ENCODE results near the gene BRD3OS. TPM values are rescaled to one million over a fixed set of nuclear protein-coding genes. Genes with fewer than 3 reads are reported as not detected.

BRD3OS gene
- total and polyA plus RNA-seq, 2 experiments from 2014 or later: 18.6 to 32.3 TPM

- H3K36me3 ChIP-seq: no peaks in the 10 kb centered on the region
- peaks cover 4% of the 10 kb centered on the region for H3K27me3 ChIP-seq
- no peaks in the 10 kb centered on the region for H3K9me3 ChIP-seq (ENCODE audit: low read depth)
- H3K4me3 ChIP-seq: peak overlapping the region; percentile 84
- peaks cover 16% of the 10 kb centered on the region for H3K4me1 ChIP-seq (ENCODE audit: low read depth)
- peak overlapping the region; percentile 85 for H3K27ac ChIP-seq
- TF ChIP-seq, protein P1, sequence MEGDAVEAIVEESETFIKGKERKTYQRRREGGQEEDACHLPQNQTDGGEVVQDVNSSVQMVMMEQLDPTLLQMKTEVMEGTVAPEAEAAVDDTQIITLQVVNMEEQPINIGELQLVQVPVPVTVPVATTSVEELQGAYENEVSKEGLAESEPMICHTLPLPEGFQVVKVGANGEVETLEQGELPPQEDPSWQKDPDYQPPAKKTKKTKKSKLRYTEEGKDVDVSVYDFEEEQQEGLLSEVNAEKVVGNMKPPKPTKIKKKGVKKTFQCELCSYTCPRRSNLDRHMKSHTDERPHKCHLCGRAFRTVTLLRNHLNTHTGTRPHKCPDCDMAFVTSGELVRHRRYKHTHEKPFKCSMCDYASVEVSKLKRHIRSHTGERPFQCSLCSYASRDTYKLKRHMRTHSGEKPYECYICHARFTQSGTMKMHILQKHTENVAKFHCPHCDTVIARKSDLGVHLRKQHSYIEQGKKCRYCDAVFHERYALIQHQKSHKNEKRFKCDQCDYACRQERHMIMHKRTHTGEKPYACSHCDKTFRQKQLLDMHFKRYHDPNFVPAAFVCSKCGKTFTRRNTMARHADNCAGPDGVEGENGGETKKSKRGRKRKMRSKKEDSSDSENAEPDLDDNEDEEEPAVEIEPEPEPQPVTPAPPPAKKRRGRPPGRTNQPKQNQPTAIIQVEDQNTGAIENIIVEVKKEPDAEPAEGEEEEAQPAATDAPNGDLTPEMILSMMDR (IDR thresholded peaks at IDR 0.05; ENCODE audit: low read depth, low read length): no peak
- peak; percentile 46 to 67 for DNase-seq (ENCODE audit: low read depth in 1 of 2, low spot score in 1 of 2)
Observed at GRCh38 chr9:134066913-134067851, 41.9 kb downstream of the BRD3OS start.

DNA sequence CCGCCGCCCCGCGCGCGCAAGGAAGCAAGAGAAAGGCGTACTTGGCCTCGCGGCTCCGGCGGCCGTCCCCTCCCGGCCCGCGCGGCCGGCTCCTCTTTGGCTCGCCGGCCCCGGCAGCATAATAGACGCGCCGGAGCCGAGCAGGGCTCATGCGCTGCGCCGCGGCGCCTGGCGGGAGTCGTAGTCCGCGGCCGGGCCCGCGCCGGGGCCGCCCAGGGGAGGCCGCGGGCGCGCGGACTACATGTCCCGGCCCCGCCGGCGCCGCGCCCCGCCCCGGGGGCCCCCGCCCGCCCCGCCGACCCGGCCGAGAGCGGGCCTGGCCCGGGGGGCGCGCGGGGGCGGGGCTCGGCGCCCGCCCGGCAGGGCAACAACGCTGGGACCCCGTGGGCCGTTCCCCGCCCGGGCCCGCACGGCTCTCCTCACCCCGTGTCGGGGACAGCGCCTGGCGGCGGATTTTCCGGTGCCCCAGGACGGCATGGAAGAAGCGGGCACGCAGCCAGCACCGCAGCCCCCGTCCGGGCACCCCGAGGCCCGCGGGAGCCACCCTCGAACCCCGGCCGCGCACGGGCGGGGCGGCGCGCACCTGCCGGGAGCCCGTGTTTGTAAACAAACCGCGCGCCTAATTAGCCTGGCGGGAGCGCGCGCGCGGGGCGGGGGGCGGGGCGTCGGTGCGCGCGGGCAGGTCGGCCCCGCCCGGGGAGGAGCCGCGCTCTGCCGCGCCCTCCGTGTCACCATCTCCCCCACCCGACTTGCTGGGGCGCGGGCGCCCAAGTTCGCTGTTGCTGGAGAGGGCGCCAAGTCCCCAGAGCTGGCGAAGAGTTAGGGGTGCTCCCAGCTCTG is 42.8 kb downstream of the BRD3OS start, which contains the start of gene BRD3:
Gene BRD3 (minus strand): TSS at position 123 of the 840 bp plus-strand sequence. CDS start 14,549 bp downstream, outside the sequence.
- Histone ChIP-seq H3K27me3 (peaks cover 4% of the 10 kb centered on the region), H3K4me3 (peak within 1 kb of the TSS; percentile 98), H3K36me3 (no peaks in the 10 kb centered on the region), H3K27ac (peak within 1 kb of the TSS; percentile 94), H3K9me3 (ENCODE audit: low read depth) (no peaks in the 10 kb centered on the region), H3K4me1 (ENCODE audit: low read depth) (peaks cover 12% of the 10 kb centered on the region)
- TF ChIP-seq, protein P1 (IDR thresholded peaks at IDR 0.05; ENCODE audit: low read depth, low read length): no peak
- peak; percentile 93 to 97 for DNase-seq (ENCODE audit: low read depth in 1 of 2, low spot score in 1 of 2)

DNA sequence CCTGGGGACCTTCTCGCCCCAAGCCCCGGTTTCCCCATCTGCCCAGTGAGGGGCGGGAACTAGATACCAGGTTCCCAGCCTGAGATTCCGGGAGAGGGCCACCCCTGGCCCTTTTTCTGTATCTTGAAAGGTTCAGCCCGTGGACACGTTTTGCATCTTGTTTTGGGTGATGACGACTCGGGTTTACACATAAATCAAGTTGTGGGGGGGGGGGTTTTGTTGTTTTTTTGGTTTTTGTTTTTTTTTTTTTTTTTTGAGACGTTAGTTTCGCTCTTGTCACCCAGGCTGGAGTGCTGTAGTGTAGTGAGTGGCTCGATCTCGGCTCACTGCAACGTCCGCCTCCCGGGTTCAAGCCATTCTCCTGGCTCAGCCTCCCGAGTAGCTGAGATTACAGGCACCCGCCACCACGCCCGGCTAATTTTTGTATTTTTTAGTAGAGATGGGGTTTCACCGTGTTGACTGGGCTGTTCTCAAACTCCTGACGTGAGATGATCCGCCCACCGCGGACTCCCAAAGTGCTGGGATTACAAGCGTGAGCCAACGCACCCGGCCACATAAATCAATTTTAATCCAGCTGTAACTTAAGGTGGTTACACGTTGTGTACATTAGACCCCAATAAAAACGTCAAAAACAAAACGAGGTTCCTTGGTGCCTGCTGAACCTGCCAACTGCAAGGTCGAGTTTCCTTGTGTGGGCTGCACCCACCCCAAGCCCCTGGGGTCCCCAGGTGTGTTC is 43.6 kb downstream of the BRD3OS start:
- Histone ChIP-seq H3K27ac (peak overlapping the region; percentile 94), H3K4me1 (ENCODE audit: low read depth) (peaks cover 11% of the 10 kb centered on the region), H3K4me3 (peak overlapping the region; percentile 98), H3K9me3 (ENCODE audit: low read depth) (no peaks in the 10 kb centered on the region), H3K36me3 (no peaks in the 10 kb centered on the region), H3K27me3 (peaks cover 4% of the 10 kb centered on the region)
- DNase-seq (ENCODE audit: low read depth in 1 of 2, low spot score in 1 of 2): no peak
- TF ChIP-seq, protein P1 (IDR thresholded peaks at IDR 0.05; ENCODE audit: low read depth, low read length): no peak

DNA sequence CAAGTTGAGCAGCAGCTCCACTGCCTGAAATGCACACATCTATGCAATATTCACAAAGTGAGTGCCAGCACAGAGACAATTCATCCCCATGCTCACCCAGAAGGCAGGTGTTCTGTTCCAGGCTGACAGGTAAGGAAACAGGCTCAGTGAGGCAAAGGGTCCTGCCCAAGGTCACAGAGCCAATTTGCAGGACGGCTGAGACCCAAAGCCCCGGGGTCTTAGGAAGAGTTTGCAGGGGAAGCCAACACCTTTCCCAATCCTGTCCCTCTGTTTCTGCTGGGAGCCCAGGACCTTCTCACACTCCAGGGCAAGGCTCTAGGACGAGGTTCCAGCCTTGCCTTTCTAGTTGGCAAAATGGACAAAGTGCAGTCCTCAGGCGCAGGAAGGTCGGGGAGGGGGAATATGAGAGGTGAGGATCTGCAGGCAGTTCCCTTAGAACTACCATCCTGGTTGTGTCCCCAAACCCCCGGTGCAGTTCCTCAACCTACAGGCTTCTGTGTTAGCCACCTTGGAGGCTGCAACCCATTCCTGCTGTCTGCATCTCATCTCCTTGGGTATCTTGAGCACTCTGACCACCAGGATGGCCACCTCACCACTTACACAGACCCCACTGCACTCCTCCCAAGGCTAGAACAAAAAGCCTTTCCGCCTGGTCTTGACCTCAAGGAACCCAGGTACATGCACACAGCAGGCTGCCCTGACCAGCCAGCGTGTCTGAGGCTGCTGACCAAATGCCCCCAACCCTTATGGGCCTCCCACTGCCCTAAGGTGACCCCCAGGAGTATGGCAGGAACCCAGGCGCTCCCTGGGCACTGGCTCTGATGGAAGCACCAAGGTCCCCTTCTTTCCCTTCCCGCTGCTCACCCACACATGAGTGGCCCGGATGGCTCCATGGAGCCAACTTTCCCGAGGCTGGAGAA is 44.5 kb downstream of the BRD3OS start:
- Histone ChIP-seq H3K9me3 (ENCODE audit: low read depth) (no peaks in the 10 kb centered on the region), H3K27ac (no peak overlapping the region), H3K4me3 (no peak overlapping the region), H3K4me1 (ENCODE audit: low read depth) (peaks cover 9% of the 10 kb centered on the region), H3K36me3 (no peaks in the 10 kb centered on the region), H3K27me3 (peaks cover 4% of the 10 kb centered on the region)
- TF ChIP-seq, protein P1 (IDR thresholded peaks at IDR 0.05; ENCODE audit: low read depth, low read length): no peak
- DNase-seq (ENCODE audit: low read depth in 1 of 2, low spot score in 1 of 2): no peak
